NCI-H2196 treated with DMSO at 0.1 percent for 48 hours (cell line): Measurements from ENCODE around the gene ETFB.

Experiments
- DNase-seq: peaks from one replicate; lab custom pipeline; 2025; ENCODE audit not compliant: unreplicated experiment; lab: John Stamatoyannopoulos, UW

ETFB gene

GRCh38 chr19:51352783-51353360, 13.3 kb downstream of the ETFB start:
- no peak for DNase-seq

- no peak for DNase-seq
Measured at GRCh38 chr19:51351266-51351990, 14.8 kb downstream of the ETFB start.

GRCh38 chr19:51347209-51347928, 18.8 kb downstream of the ETFB start:
- DNase-seq: no peak

GRCh38 chr19:51346742-51347141, 19.4 kb downstream of the ETFB start:
- no peak for DNase-seq

- DNase-seq: no peak
Measured at GRCh38 chr19:51345076-51345620, 21.0 kb downstream of the ETFB start.

GRCh38 chr19:51342631-51343569, 23.3 kb downstream of the ETFB start:
- DNase-seq: no peak

GRCh38 chr19:51341976-51342580, 24.1 kb downstream of the ETFB start, which contains the start of gene VSIG10L:
VSIG10L (minus strand) TSS chr19:51342139; CDS start chr19:51342124, 15 bp downstream.
- DNase-seq: no peak

GRCh38 chr19:51341066-51341465, 25.1 kb downstream of the ETFB start:
- DNase-seq: no peak

- DNase-seq: no peak
Measured at GRCh38 chr19:51339687-51340656, 26.2 kb downstream of the ETFB start.

- no peak for DNase-seq
Measured at GRCh38 chr19:51339313-51339686, 26.9 kb downstream of the ETFB start.

GRCh38 chr19:51338563-51339312, 27.4 kb downstream of the ETFB start:
- no peak for DNase-seq

GRCh38 chr19:51337861-51338562, 28.2 kb downstream of the ETFB start:
- DNase-seq: no peak

- DNase-seq: no peak
Measured at GRCh38 chr19:51337141-51337860, 28.9 kb downstream of the ETFB start.

GRCh38 chr19:51333836-51334460, 32.2 kb downstream of the ETFB start:
- no peak for DNase-seq

- no peak for DNase-seq
Measured at GRCh38 chr19:51331716-51332115, 34.5 kb downstream of the ETFB start.

GRCh38 chr19:51331193-51331592, 35.0 kb downstream of the ETFB start:
- DNase-seq: no peak

GRCh38 chr19:51330366-51330765, 35.8 kb downstream of the ETFB start:
- DNase-seq: no peak
